PC-3 (cell line): ENCODE data around the gene ZNF253.
"Not testable (repeated sequence)": the region's sequence is repeated elsewhere in the genome, so short reads cannot be mapped to it uniquely, and the experiment has no call there.

ENCODE experiments used
- EZH2 ChIP-seq: fragments of 300-600 bp; sonication (generic); IDR thresholded peaks from one replicate; pipeline ENCODE4 v1.6.1; 2017; ENCODE audit warnings: antibody characterized with exemption, mild to moderate bottlenecking, low read length; ENCODE audit not compliant: unreplicated experiment
- TF ChIP-seq, protein P1 (sequence below): fragments of 300-600 bp; sonication (generic); conservative IDR thresholded peaks from 2 replicates; pipeline ENCODE4 v1.5.1; 2017; ENCODE audit warnings: antibody characterized with exemption, low read depth, mild to moderate bottlenecking, low read length

GRCh38 chr19:19907551-19907950 lies 41.9 kb downstream of the ZNF253 start:
- TF ChIP-seq, protein P1, sequence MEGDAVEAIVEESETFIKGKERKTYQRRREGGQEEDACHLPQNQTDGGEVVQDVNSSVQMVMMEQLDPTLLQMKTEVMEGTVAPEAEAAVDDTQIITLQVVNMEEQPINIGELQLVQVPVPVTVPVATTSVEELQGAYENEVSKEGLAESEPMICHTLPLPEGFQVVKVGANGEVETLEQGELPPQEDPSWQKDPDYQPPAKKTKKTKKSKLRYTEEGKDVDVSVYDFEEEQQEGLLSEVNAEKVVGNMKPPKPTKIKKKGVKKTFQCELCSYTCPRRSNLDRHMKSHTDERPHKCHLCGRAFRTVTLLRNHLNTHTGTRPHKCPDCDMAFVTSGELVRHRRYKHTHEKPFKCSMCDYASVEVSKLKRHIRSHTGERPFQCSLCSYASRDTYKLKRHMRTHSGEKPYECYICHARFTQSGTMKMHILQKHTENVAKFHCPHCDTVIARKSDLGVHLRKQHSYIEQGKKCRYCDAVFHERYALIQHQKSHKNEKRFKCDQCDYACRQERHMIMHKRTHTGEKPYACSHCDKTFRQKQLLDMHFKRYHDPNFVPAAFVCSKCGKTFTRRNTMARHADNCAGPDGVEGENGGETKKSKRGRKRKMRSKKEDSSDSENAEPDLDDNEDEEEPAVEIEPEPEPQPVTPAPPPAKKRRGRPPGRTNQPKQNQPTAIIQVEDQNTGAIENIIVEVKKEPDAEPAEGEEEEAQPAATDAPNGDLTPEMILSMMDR, result not testable (repeated sequence)
- not testable (repeated sequence) for TF ChIP-seq EZH2
